NAMALWA (cell line): ENCODE data around the gene ZNF821.
A peak's percentile ranks its signal among the peaks of the same experiment; 100 is the strongest.
"Not testable (repeated sequence)": the region's sequence is repeated elsewhere in the genome, so short reads cannot be mapped to it uniquely, and the experiment has no call there.

ENCODE experiments used
- DNase-seq: peaks from one replicate; pipeline ENCODE4 v3.0.0-alpha.2; 2015; ENCODE audit warnings: low spot score

The ZNF821 gene

DNA sequence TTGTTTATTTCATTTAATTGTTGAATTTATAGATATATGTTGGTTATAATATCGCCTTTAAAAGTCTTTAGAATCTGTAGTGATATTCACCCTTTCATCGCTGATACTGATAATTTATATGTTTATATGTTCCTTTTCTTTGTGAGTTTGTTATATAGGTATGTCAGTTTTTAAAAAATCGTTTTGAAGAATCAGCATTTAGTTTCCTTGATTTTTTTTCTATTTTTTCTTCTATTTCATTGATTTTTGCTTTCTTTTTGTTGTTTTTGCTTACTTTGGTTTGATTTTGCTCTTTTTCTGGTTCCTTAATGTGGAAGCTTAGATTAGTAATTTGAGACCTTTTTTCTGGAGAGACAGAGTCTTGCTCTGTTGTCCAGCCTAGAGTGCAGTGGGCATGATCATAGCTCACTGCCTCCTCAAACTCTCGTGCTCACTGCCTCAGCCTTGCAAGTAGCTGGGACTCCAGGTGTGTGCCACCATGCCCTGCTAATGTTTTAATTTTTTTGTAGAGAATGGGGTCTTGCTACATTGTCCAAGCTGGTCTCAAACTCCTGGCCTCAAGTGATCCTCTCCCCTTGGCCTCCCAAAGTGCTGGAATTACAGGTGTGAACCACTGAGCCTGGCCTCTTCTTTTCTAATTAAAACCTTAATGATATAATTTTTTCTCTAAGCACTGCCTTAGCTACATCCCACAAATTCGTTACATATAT lies 18.8 kb upstream of the ZNF821 start:
- DNase-seq, result no peak

GRCh38 chr16:71899171-71899570 lies 15.2 kb upstream of the ZNF821 start:
- DNase-seq, result no peak

- DNase-seq, result peak; percentile 30
Measured at GRCh38 chr16:71896764-71897368, 12.9 kb upstream of the ZNF821 start.

DNA sequence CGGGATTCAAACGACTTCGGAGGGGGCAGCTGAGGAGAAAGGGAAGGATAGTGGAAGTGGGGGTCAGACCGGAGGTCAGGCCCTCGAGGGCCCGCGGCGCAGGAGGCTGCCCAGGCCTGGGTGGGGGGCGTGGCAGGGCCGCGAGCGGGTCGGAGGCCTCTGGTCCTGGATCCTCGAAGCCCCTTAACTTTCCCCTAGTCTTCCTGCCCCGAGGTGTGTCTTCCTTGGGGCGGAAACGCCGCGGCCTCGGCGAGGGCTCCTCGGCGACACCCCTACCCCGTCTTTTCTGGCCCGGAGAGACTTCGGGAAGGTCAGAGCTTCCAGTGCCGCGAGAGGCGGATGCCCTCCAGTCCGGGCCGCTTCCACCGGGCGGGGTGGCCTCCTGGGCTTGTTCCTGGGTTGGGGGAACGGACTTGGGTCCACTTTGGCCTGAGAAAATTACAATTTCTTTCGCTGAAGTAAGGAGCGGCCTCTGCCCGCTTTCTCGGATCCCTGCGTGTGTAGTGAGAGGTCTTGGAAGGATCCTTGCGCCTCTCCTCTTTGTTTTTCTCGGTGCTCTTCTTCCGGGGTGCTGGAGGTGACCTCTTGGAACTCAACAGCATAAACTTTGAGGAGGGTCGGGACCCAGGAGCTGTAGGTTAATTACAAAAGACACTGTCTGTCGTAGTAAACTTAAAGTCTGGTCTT lies 11.8 kb upstream of the ZNF821 start:
- DNase-seq, result peak; percentile 53

DNA sequence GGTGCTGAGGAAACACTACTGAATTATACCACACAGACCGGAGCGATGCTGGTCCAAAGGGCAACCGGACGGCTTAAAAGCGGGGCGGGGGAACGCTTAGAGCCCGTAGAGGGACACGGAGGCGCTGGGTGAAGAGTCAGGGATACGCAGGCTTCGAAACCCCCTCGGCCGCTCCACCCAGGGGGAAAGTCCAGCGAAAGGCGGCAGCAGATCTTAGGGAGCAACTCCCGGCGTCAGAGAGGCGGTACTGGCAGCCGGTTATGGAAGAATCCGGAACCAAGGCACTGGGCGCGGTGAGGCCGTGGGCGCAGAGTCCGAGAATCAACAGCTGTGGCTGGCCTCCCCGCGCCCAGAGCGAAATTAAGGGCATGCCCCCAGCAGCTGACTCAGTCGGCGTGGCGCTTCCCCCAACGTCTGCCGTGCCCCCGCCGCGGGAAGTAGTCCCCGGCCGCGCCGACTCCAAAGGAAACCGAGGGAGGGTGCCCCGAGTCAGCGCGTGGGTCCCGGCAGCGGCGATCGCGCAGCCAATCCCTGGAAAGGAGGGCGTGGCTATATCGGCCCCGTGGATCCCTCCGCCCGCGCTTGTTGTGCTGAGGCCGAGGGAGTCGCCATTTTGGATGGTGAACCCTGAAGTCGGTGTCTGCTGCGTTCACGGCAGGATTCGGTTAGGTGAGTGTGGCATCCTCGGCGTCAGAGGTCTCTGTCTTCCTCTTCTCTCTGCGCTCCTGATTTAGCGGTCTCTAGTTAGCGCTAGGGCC lies 11.1 kb upstream of the ZNF821 start, which contains the start of gene IST1:
Gene IST1, plus strand, starts transcription at position 611 of the 758 bp plus-strand sequence. CDS start 20,110 bp downstream, outside the sequence.
- peak; percentile 97 for DNase-seq

- DNase-seq, result peak; percentile 60
Measured at GRCh38 chr16:71894229-71894920, 10.4 kb upstream of the ZNF821 start.

- DNase-seq, result no peak
Measured at GRCh38 chr16:71893888-71894228, 9.9 kb upstream of the ZNF821 start.

DNA sequence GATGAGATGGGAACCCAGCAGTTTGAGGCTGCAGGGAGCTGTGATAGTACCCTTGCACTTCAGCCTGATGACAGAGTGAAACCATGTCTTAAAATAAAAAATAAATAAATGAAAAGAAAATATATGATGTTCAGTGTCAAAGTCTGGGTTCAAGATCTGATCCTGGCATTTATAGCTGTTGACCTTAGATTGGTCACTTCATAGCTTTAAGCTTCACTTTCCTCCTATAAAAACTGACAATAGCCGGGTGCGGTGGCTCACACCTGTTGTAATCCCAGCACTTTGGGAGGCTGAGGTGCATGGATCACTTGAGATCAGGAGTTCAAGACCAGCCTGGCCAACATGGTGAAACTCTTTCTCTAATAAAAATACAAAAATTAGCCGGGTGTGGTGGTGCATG lies 5.2 kb upstream of the ZNF821 start:
- DNase-seq, result no peak

GRCh38 chr16:71885261-71885650 lies 1.3 kb upstream of the ZNF821 start:
- DNase-seq, result peak; percentile 53

DNA sequence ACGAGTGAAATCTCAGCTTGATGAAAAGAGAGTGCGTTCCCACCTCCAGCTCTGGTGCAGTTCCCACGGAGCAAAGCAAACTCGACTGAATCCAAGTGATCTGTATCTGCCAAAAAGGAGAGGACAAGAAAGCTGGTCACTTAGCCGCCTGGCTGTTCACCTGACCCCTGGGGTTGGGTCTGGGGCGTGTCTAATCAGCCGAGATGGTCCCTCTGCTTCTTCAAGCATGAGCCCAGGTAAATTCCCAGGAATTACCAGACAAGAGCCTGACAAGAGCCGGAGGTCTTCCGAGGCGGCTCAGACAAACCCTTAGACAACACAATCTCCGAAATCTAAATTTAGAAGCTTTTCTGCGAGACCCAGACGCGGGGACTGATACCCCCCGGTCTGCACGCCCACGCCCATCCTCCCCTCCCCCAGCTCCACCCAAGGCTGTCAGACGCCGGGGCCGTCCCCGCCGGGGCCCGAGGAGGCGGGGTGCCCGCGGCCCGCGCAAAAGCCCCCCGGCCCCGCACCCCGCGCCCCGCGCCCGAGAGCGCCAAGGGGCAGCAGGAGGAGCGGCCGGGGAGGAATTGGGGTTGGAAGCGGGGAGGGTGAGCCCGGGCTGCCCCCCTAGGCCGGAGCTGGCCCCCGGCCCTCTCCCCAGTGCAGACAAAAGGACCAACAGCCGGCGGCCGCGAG lies 674 bp downstream of the ZNF821 start:
- DNase-seq, result peak; percentile 60

GRCh38 chr16:71882505-71883167 lies 1.3 kb downstream of the ZNF821 start:
- peak; percentile 95 for DNase-seq

DNA sequence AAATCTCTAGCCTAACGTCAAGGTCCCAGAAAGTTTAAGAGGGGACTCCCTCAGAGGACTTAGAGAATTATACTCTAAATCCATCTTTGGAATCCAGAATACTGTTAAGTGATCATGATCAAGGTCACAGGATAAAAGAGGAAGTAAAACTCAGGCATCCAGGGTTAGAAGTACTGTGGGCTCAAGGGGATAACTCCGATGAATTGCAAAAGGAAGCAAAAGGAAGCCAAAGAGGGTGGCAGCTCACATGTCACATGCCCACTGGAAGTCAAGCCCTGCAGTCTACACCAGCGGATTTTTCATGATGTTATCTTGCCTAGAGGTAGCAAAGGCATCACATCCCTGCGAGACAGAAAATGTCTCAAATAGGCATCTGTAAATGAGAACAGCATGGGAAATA lies 3.8 kb downstream of the ZNF821 start:
- peak; percentile 13 for DNase-seq

DNA sequence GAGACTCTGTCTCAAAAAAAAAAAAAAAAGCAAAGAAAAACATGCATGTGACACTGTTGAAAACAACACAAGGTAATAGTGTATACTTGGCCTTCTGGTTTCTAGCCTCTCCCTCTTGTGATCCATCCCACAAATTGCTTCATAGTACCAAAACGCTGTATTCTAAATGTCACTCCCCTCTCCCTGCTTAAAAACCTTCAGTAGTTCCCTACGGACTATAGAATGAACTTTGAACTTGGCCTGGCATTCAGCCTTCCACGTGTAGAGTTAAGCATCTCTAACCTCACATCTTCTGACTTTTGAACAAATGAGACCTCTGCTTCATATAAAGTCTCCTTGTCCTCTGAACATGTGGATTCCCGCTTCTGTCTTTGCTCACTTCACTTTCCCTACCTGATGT lies 5.1 kb downstream of the ZNF821 start:
- no peak for DNase-seq

GRCh38 chr16:71873199-71873598 lies 10.8 kb downstream of the ZNF821 start:
- DNase-seq, result no peak

GRCh38 chr16:71870818-71871217 lies 13.2 kb downstream of the ZNF821 start:
- DNase-seq, result no peak

GRCh38 chr16:71869089-71869488 lies 14.9 kb downstream of the ZNF821 start:
- DNase-seq, result no peak

- no peak for DNase-seq
Measured at GRCh38 chr16:71867939-71868338, 16.0 kb downstream of the ZNF821 start.

- DNase-seq, result not testable (repeated sequence)
Measured at GRCh38 chr16:71867175-71867574, 16.8 kb downstream of the ZNF821 start.

DNA sequence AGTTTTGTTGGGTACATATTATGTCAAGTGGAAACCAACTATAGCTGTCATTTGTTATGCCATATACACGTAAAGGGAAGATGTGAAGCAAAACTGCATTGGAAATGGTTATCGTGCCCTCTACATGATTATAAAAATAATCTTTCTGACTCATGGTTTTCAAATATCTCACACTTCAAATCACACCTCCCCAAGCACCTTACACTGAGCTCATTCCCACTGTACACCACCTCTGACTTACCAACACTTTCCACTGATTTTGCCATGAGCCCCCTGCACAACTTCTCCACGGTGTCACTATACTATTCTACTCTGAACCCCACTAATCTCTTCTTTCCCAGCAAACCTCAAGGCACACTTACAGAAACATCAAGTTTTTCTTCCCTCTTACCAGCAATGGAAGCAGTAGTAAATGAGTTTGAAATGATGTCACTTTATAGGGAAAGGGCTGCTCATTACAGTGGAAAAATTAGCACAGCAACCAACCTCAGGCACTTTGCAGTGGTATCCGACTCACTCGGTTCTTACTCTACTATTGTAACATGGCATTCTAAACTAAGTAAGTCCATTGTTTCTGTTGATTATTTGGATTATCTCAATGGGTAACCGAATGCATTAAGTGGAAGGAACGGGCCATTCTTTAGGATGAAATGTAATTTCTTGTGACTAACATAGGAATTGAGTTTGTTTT lies 18.7 kb downstream of the ZNF821 start:
- DNase-seq, result no peak

DNA sequence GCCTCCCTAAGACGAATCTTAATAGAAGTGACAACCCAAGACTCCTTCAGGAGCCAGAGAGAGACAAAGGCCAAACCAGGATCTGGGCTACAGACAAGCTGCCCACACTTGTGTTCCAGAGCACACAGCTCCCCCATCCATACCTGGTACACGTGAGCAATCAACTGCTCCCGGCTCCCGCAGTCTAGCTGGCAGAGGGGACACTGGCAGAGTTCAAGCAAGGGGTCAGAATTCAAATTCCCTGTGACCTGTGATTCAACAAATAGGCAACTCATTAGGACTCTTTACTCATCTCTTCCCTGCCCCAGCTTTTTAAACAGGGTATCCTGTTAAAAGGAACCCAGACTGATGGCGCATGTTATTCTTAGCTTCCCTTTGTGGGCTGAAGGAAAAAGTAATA lies 20.0 kb downstream of the ZNF821 start:
- no peak for DNase-seq
